ENCODE results near the gene VRTN. TPM values are rescaled to one million over a fixed set of nuclear protein-coding genes. Genes with fewer than 3 reads are reported as not detected.

The VRTN gene
- total and polyA plus RNA-seq, 9 of the 15 experiments (the other 6 are each of a cell fraction or from before 2014, with no cell fraction given) = 0.05 to 0.09 (median 0.06) TPM; not detected in 6

DNA sequence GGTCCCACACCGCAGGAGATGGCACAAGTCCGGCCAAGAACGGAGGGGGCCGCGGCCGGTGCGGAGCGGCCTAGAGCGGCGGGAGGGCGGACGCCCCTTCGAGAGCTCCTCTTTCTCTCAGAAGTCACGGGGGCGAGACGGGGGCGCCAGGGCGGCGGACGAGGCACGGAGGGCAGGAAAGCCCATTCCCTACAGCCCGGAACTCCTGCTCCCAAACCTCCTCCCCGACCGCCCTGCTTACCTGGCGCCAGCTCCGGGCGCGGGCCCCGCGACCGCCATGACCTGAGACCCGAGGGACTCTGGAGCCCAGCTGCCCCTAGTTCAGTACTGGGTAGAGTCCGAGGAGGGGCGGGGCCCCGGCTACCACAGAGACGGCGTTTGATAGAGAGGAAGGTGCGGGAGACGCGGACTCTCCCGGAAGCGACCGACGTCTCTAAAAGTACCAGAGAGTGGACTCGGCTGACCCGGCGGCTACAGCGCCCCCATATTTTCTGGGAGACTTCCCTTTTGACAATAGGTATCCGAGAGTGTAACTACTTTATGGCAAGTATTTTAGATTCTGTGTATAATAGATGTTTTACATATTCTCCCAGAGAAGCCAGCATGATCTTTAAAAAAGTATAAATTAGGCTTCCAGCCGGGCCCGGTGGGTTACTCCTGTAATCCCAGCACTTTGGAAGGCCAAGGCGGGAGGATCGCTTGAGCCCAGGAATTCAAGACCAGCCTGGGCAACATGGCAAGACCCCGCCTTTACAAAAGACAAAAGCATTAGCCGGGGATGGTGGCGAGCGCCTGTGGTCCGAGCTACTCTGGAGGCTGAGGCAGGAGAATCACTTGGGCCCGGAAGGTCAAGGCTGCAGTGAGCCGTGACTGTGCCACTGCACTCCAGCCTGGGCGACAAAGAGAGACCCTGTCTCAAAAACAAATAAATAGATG, 45.4 kb upstream of the VRTN start, which contains the start of gene ABCD4 (continued):
- TF ChIP-seq E2F1 (CRISPR knock-in tag; IDR thresholded peaks at IDR 0.05) (no peak), ERF (CRISPR knock-in tag; IDR thresholded peaks at IDR 0.05) (no peak), ZNF232 (CRISPR knock-in tag; IDR thresholded peaks at IDR 0.05) (no peak), ZNF780A (CRISPR knock-in tag; IDR thresholded peaks at IDR 0.05) (no peak), MXI1 (IDR thresholded peaks at IDR 0.05; ENCODE audit: low read depth, low read length) (no peak), SMARCC2 (IDR thresholded peaks at IDR 0.05; ENCODE audit: low read depth) (no peak), ZNF644 (tag; IDR thresholded peaks at IDR 0.05; ENCODE audit: low read depth) (no peak), ZNF696 (CRISPR knock-in tag; conservative IDR thresholded peaks at IDR 0.05) (no peak), HES1 (IDR thresholded peaks at IDR 0.05; ENCODE audit: low read depth) (no peak), SRF (CRISPR knock-in tag; IDR thresholded peaks at IDR 0.05) (no peak), ZNF133 (CRISPR knock-in tag; IDR thresholded peaks at IDR 0.05) (no peak), ZNF431 (CRISPR knock-in tag; IDR thresholded peaks at IDR 0.05) (no peak), BMI1 (IDR thresholded peaks at IDR 0.05; ENCODE audit: low read length) (no peak), DACH1 (IDR thresholded peaks at IDR 0.05; ENCODE audit: partially characterized antibody) (no peak), WHSC1 (IDR thresholded peaks at IDR 0.05; ENCODE audit: low read length) (no peak), PCBP2 (IDR thresholded peaks at IDR 0.05; ENCODE audit: low read depth, low read length, poor library complexity, severe bottlenecking) (no peak), DDX20 (tag; IDR thresholded peaks at IDR 0.05; ENCODE audit: low read depth) (no peak)
- TF ChIP-seq, protein P1, sequence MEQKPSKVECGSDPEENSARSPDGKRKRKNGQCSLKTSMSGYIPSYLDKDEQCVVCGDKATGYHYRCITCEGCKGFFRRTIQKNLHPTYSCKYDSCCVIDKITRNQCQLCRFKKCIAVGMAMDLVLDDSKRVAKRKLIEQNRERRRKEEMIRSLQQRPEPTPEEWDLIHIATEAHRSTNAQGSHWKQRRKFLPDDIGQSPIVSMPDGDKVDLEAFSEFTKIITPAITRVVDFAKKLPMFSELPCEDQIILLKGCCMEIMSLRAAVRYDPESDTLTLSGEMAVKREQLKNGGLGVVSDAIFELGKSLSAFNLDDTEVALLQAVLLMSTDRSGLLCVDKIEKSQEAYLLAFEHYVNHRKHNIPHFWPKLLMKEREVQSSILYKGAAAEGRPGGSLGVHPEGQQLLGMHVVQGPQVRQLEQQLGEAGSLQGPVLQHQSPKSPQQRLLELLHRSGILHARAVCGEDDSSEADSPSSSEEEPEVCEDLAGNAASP (IDR thresholded peaks at IDR 0.05) = no peak
- TF ChIP-seq, protein P2, sequence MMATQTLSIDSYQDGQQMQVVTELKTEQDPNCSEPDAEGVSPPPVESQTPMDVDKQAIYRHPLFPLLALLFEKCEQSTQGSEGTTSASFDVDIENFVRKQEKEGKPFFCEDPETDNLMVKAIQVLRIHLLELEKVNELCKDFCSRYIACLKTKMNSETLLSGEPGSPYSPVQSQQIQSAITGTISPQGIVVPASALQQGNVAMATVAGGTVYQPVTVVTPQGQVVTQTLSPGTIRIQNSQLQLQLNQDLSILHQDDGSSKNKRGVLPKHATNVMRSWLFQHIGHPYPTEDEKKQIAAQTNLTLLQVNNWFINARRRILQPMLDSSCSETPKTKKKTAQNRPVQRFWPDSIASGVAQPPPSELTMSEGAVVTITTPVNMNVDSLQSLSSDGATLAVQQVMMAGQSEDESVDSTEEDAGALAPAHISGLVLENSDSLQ (IDR thresholded peaks at IDR 0.05) = no peak
- TF ChIP-seq, protein P3, sequence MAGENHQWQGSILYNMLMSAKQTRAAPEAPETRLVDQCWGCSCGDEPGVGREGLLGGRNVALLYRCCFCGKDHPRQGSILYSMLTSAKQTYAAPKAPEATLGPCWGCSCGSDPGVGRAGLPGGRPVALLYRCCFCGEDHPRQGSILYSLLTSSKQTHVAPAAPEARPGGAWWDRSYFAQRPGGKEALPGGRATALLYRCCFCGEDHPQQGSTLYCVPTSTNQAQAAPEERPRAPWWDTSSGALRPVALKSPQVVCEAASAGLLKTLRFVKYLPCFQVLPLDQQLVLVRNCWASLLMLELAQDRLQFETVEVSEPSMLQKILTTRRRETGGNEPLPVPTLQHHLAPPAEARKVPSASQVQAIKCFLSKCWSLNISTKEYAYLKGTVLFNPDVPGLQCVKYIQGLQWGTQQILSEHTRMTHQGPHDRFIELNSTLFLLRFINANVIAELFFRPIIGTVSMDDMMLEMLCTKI (IDR thresholded peaks at IDR 0.05; ENCODE audit: partially characterized antibody) = no peak
- TF ChIP-seq, protein P4, sequence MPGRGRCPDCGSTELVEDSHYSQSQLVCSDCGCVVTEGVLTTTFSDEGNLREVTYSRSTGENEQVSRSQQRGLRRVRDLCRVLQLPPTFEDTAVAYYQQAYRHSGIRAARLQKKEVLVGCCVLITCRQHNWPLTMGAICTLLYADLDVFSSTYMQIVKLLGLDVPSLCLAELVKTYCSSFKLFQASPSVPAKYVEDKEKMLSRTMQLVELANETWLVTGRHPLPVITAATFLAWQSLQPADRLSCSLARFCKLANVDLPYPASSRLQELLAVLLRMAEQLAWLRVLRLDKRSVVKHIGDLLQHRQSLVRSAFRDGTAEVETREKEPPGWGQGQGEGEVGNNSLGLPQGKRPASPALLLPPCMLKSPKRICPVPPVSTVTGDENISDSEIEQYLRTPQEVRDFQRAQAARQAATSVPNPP (IDR thresholded peaks at IDR 0.05; ENCODE audit: borderline replicate concordance, insufficient read depth, insufficient read length) = no peak
